ENCODE measurements around the gene SYMPK. TPM values are rescaled to one million over a fixed set of nuclear protein-coding genes. Genes with fewer than 3 reads are reported as not detected.
A peak's percentile ranks its signal among the peaks of the same experiment; 100 is the strongest.
"Not testable (repeated sequence)": the region's sequence is repeated elsewhere in the genome, so short reads cannot be mapped to it uniquely, and the experiment has no call there.

SYMPK gene
- 10 to 100 TPM; 29.0 to 29.6 TPM for total RNA-seq
- long read RNA-seq, partial matches to known transcripts: 2 of 3 reads
- long read RNA-seq, other reads (novel, unspliced or antisense): 1 of 3 reads

DNA sequence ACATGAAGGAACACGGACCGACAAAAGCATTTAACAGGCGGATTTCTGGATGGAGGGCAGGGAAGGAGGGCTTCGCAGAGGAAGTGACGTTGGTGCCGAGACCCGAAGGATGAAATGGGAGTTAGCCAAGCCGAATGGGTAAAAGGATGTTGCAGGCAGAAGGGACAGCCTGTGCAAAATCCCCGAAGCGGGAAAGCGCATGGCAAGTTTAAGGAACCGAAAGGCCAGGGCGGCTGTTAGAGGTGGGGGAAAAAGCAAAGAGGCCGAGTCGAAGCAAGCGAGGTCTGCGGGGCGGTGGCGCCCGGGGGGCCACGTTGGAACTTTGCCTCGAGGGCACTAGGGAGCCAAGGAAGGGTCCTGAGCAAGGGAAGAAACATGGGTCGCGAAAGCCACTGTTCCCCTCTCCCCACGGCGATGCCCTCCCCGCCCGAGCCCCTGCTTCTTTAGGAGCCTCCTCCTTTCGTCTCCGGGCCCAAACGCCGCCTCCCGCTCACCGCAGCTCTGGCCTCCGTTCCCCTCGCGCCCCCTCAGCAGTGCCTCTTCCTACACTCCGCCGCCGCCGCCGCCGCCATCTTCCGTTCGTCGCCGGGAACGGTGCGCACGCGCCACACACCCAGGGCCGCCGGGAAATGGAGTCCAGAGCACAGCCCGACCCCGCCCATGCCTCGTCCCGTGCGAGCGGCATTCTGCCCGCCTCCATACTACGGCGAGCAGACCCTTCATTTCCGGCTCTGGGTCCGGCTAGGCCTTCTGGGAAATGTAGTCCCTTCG lies at the start of gene SYMPK:
Gene SYMPK, minus strand, starts transcription at position 584 of the 771 bp plus-strand sequence. CDS start 8,652 bp downstream, outside the sequence.
- peak; percentile 99 for DNase-seq
- intact Hi-C loops (cut with DNase I): no loop called here
- ATAC-seq: peak; percentile 99 to 100

GRCh38 chr19:45911291-45911690 lies 48.3 kb upstream of the SYMPK start:
- intact Hi-C loops (cut with DNase I): no loop called here

DNA sequence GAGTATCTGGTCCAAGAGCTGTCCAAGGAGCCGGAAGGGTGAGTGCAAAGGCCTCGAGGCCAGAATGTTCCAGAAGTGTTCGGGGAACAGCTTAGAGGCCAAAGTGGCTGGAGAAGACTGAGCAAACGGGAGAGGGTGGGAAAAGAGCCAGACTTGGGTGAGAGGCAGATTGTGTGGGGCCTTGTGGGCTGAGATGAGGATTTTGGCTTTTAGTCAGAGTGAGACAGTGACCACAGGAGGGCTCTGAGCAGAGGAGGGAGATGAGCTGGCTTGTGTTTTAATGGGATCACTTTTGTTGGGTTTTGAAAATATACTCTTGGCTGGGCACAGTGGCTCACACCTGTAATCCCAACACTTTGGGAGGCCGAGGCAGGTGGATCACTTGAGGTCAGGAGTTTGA lies 46.0 kb upstream of the SYMPK start:
- DNase-seq (no peak), ATAC-seq (no peak)
- intact Hi-C loops (cut with DNase I): no loop called here

More at GRCh38 chr19:45911291-45911690, 48.3 kb upstream of the SYMPK start:
- ATAC-seq (no peak), DNase-seq (no peak)

DNA sequence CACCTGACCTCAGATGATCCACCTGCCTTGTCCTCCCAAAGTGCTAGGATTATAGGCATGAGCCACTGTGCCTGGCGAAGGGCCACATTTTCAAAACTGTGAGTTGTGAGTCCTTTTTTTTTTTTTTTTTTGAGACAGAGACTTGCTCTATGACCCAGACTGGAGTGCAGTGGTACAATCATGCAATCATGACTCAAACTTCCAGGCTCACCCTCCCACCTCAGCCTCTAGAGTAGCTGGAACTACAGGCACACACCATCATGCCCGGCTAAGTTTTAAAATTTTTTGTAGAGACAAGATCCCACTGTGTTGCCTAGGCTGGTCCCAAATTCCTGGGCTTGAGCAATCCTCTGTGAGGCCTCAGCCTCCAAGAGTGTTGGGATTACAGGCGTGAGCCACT lies 43.3 kb upstream of the SYMPK start:
- no peak for DNase-seq
- ATAC-seq: no peak
- intact Hi-C loops (cut with DNase I): no loop called here

GRCh38 chr19:45905011-45905410 lies 42.1 kb upstream of the SYMPK start:
- intact Hi-C loops (cut with DNase I): no loop called here

GRCh38 chr19:45902651-45903625 lies 40.0 kb upstream of the SYMPK start:
- intact Hi-C loops (cut with DNase I): no loop called here
- ATAC-seq (peak; percentile 95 to 96), DNase-seq (peak; percentile 99)

More at GRCh38 chr19:45905011-45905410, 42.1 kb upstream of the SYMPK start:
- ATAC-seq: no peak
- no peak for DNase-seq

- DNase-seq (no peak), ATAC-seq (no peak)
- intact Hi-C loops (cut with DNase I): no loop called here
Observed at GRCh38 chr19:45901912-45902650, 39.1 kb upstream of the SYMPK start, which contains the start of gene MYPOP. TSS of gene MYPOP (minus strand) at chr19:45902613. CDS start at chr19:45901773, 840 bp downstream.

- DNase-seq (peak; percentile 77), ATAC-seq (peak in 1 of 2 donors; percentile 6)
- intact Hi-C loops (cut with DNase I): no loop called here
Observed at GRCh38 chr19:45901432-45901911, 38.5 kb upstream of the SYMPK start.

DNA sequence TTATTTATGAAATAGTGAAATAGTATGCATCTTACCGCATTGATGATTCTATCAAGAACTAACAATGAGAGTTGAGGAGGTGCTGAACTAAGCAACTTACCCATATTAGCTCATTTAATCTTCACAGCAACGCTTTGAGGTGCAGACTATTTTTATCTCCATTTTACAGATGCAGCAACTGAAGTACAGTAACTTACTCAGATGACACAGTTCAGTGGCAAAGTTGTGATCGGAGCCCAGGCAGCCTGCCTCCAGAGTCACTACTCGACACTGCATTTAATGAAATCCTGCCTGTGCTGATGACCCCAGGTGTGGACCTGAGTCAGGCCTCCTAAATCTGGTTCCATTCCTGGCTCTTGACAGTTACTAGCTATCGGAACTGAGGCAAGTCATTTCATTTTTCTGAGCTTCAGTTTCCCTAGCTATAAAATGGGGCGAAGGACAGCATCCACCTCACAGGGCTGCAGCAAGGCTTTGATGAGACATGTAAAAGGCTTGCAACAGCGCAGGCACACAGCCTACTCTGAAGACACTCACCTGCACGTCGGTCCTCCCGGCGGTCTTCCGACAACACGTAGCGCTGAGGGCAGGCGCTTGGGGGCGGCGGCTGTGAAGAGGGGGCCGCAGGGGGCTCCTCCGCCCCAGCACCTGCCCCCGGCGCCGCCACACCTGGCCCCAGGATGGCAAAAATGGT lies 37.9 kb upstream of the SYMPK start:
- intact Hi-C loops (cut with DNase I): no loop called here
- no peak for ATAC-seq
- no peak for DNase-seq

DNA sequence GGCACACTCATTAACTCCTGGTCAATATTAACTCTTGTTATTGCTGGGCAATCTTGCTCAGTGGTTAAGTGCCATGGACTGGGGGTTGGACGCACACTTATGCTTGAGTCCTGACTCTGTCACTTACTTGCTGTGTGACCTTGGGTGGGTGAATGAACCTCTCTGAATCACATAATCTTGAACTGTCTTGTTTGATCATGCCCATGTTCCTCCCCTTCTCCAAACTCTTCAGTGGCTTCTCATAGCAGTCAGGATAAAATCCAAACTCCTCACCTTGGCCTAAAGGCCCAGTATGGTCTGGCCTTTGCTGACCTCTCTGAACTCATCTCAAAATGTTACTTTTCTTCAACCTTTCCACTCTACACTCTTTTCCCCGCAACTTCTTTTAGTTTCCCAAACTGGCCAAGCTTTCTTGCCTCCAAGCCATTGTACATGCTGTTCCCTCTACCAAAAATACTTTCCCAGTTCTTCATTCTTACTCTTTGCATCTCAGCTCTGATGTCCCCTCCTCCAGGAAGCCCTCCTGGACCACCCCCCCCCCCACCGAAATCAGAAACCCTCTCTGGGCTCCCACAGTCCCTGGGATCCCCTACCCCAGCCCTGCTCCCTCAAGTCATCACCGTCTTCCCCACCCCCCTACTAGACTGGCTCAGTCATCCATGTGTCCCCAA lies 37.1 kb upstream of the SYMPK start:
- DNase-seq (no peak), ATAC-seq (no peak)
- intact Hi-C loops (cut with DNase I): no loop called here

DNA sequence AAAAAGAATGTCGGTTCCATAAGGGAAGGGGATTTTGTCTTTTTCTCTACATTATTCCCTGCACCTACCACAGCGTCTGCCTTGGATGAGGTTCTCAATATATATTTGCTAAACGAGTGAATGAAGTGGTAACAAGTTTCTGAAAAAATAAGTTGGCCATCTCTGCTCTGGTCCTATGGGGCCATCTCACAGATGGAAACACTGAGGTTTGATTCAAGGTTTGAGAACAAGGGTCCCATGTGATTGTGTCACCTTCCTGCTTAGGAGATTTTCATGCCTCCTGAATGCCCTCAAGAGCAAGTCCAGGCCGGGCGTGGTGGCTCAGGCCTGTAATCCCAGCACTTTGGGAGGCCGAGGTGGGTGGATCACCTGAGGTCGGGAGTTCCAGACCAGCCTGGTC lies 36.3 kb upstream of the SYMPK start:
- intact Hi-C loops (cut with DNase I): no loop called here
- ATAC-seq: no peak
- no peak for DNase-seq

DNA sequence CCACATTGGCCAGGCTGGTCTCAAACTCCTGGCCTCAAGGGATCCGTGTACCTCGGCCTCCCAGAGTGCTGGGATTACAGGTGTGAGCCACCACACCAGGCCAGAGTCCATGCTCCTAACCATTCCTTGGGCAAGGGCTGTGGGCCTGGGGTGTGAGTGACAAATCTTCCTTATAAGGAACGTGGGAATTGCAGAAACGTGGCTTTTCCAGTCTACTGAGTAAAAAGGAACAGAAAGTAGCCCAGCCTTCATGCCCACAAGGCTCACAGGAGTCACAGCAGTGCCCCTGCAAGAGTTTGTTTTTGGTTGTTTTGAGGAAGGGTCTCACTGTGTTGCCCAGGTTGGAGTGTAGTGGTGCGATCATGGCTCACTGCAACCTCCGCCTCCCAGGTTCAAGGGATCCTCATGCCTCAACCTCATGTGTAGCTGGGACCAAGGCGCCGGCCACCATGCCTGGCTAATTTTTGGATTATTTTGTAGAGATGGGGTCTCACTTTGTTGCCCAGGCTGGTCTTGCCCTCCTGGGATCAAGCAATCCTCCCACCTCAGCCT lies 34.4 kb upstream of the SYMPK start:
- intact Hi-C loops (cut with DNase I): no loop called here
- DNase-seq (no peak), ATAC-seq (no peak)

DNA sequence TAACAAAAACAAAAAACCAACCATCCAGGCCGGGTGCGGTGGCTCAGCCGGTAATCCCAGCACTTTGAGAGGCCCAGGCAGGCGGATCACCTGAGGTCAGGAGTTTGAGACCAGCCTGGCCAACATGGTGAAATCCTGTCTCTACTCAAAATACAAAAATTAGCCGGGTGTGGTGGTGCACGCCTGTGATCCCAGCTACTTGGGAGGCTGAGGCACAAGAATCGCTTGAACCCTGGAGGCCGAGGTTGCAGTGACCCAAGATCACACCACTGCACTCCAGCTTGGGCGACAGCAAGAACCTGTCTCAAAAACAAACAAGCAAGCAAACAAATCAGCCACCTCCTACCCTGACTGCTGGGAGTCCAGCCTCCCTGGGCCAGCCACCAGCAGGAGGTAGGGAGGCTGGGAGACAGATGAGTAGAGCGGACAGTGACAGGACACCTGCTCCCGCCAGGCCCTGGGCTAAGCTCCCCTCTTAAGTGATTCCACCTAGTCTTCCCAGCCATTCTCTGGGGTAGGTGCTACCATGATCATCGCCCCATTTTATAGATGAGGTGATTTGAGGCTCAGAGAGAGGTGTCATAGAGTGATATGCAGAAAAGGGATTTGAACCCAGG lies 33.1 kb upstream of the SYMPK start:
- DNase-seq; ATAC-seq; intact Hi-C loops (cut with DNase I): not testable (repeated sequence)

DNA sequence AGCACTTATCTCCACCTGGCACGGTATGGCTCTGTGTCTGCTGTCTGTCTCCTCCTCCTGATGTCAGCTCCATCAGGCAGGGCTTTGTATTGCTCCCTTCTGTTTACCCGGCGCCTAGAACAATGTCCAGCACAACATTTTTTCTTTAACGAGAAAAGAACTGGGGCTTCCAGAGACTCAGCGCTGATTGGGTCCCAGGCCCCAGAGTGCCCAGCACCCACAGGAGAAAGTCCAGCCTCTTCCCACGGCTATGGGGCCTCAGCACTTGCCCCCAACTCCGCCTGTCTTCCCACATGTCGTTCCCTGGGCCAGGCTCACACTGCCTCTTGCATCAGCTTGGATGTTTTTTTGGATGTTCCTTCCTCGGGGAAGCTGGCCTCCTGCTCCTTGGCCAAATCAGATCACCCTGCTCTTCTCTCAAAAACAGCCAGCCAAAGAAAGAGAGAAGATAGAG lies 32.6 kb upstream of the SYMPK start:
- DNase-seq: no peak
- intact Hi-C loops (cut with DNase I): no loop called here
- ATAC-seq: no peak

DNA sequence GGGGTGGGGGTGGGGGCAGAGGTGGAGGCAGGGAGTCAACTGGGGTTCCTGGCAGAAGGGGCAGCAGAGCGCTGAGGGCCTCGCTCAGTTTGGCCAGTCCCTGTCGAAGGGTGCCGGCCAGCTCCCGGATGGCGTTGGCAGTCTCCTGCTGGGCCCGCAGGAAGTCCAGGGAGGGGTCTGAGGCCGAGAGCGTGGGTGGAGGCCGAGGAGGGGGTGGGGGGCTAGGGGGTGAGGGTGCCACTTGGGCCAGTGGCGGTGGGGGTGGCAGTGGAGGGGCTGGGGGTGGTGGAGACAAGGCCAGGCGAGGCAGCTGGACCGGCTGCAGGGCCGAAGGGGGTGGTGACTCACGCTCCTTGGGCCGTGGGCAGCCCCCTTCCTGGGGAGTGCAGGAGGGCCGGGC lies 27.9 kb upstream of the SYMPK start:
- DNase-seq: no peak
- intact Hi-C loops (cut with DNase I): no loop called here

GRCh38 chr19:45889210-45889885 lies 26.4 kb upstream of the SYMPK start:
- DNase-seq (no peak), ATAC-seq (no peak)
- intact Hi-C loops (cut with DNase I): no loop called here

More for the DNA sequence above, 27.9 kb upstream of the SYMPK start:
- no peak for ATAC-seq

Data from left cardiac atrium (tissue), 4 donors.